GM19239 (cell line): ENCODE measurements around the gene ZNF28.
"Not testable (repeated sequence)": the region's sequence is repeated elsewhere in the genome, so short reads cannot be mapped to it uniquely, and the experiment has no call there.

Source experiments
- DNase-seq: peaks from one replicate; pipeline ENCODE4 v3.0.0; 2011; ENCODE audit warnings: low spot score; ENCODE audit not compliant: insufficient read length
- FAIRE-seq: peaks from 2 replicates; lab custom pipeline; 2011; peaks lifted over from hg19 to GRCh38; lab: Jason Lieb, UNC

ZNF28 gene

GRCh38 chr19:52785506-52785905 lies 35.9 kb downstream of the ZNF28 start:
- DNase-seq = no peak
- no peak for FAIRE-seq

GRCh38 chr19:52782864-52783263 lies 38.6 kb downstream of the ZNF28 start:
- not testable (repeated sequence) for FAIRE-seq, DNase-seq

DNA sequence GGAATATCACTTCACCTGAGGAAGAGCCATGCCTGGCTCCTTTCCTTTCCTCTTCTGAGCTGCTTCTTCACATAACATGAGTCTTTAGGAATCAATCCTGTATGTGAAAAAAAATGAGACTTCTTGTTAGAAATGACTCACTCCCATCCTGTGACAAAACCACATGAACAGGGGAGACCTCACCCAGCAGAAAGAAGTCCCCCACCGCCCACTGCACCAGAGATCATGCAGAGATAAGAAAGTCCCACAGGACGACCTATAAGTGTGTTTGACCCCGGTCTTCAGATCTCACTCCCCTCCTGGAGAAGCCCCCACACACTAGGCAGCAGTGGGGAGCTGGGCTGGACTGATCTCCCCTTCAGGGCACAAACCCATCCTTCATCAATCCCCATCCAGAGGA lies 42.6 kb downstream of the ZNF28 start:
- FAIRE-seq = no peak
- DNase-seq = no peak

GRCh38 chr19:52756447-52756846 lies 65.0 kb downstream of the ZNF28 start:
- not testable (repeated sequence) for FAIRE-seq

GRCh38 chr19:52749780-52750179 lies 71.7 kb downstream of the ZNF28 start:
- DNase-seq (no peak), FAIRE-seq (no peak)

More at GRCh38 chr19:52756447-52756846, 65.0 kb downstream of the ZNF28 start:
- DNase-seq = not testable (repeated sequence)

GRCh38 chr19:52748336-52748950 lies 73.0 kb downstream of the ZNF28 start:
- no peak for DNase-seq
- no peak for FAIRE-seq
